Inflammatory macrophage treated with lipopolysaccharide for 1 hour (primary cell): ENCODE measurements around the gene RNASEH2A.
"Not testable (repeated sequence)": the region's sequence is repeated elsewhere in the genome, so short reads cannot be mapped to it uniquely, and the experiment has no call there.

Source experiments
- DNase-seq, 2 donors: peaks; one replicate each; pipeline ENCODE4 v3.0.0-alpha.2; 2020 to 2022

Gene RNASEH2A

GRCh38 chr19:12834566-12834943 lies 28.2 kb downstream of the RNASEH2A start, which contains the start of gene RTBDN:
Gene RTBDN, minus strand, starts transcription at chr19:12834579. Its CDS starts 4,600 bp downstream, at chr19:12829979.
- DNase-seq, result no peak

- DNase-seq, result peak in 1 of 2 donors; percentile 20
Measured at GRCh38 chr19:12834976-12835757, 28.8 kb downstream of the RNASEH2A start.

GRCh38 chr19:12836529-12836863 lies 30.1 kb downstream of the RNASEH2A start:
- DNase-seq, result no peak

GRCh38 chr19:12837225-12837624 lies 30.8 kb downstream of the RNASEH2A start:
- no peak for DNase-seq

GRCh38 chr19:12838182-12838885 lies 31.9 kb downstream of the RNASEH2A start, which contains the start of gene MAST1:
Gene MAST1, plus strand, starts transcription at chr19:12838515. Its CDS starts 58 bp downstream, at chr19:12838573.
- peak in 1 of 2 donors; percentile 45 for DNase-seq

GRCh38 chr19:12838886-12839756 lies 32.7 kb downstream of the RNASEH2A start:
- no peak for DNase-seq

- DNase-seq, result peak; percentile 55 to 66
Measured at GRCh38 chr19:12840091-12841079, 34.0 kb downstream of the RNASEH2A start.

GRCh38 chr19:12841094-12841493 lies 34.7 kb downstream of the RNASEH2A start:
- no peak for DNase-seq

GRCh38 chr19:12842511-12842910 lies 36.1 kb downstream of the RNASEH2A start:
- DNase-seq, result no peak

- no peak for DNase-seq
Measured at GRCh38 chr19:12843328-12843727, 36.9 kb downstream of the RNASEH2A start.

- peak; percentile 29 to 38 for DNase-seq
Measured at GRCh38 chr19:12843999-12844732, 37.8 kb downstream of the RNASEH2A start.

- not testable (repeated sequence) for DNase-seq
Measured at GRCh38 chr19:12846613-12847012, 40.2 kb downstream of the RNASEH2A start.

GRCh38 chr19:12847159-12848139 lies 41.1 kb downstream of the RNASEH2A start:
- DNase-seq, result peak; percentile 56 to 94

- DNase-seq, result no peak
Measured at GRCh38 chr19:12856653-12857052, 50.3 kb downstream of the RNASEH2A start.

GRCh38 chr19:12858041-12858928 lies 51.9 kb downstream of the RNASEH2A start:
- DNase-seq, result no peak

GRCh38 chr19:12859546-12859945 lies 53.2 kb downstream of the RNASEH2A start:
- no peak for DNase-seq
